ENCODE measurements around the gene ARHGAP24.

Gene ARHGAP24

DNA sequence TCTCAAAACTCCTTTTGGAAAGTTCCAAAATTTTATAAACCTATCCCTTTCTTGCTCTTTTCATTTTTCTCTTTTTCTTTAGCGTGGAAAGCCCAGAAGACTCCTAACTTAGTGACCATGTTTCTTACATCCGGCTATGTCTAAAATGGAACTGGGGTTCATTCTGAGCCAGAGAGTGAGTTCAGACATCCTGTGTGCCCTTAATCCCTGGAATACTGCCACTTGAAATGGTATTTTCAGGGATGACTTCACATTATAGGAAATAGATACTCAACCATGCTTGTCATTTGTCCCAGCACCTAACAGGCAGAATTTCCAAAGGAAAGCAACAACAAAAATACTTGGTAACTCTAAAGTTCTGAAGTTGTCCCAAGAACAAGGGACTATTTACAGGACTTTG, 379.6 kb downstream of the ARHGAP24 start:
- H3K4me2 ChIP-seq (ENCODE audit: low read depth, low read length, poor library complexity, severe bottlenecking), result no peak overlapping the region
- no peaks in the 10 kb centered on the region for H3K27me3 ChIP-seq (ENCODE audit: low read length)
- TF ChIP-seq EZH2phosphoT487 (conservative IDR thresholded peaks at IDR 0.05; ENCODE audit: low read length) (no peak), CTCF (IDR thresholded peaks at IDR 0.05; ENCODE audit: insufficient read depth, low read length, poor library complexity, severe bottlenecking) (no peak)
- H3K9me3 ChIP-seq (ENCODE audit: insufficient read depth, low read length), result no peaks in the 10 kb centered on the region
- no peaks in the 10 kb centered on the region for H3K79me2 ChIP-seq (ENCODE audit: insufficient read depth, low read length)
- no peaks in the 10 kb centered on the region for H3K9me2 ChIP-seq (replicated peaks; ENCODE audit: insufficient read depth, low read length)
- no peak overlapping the region for H3K4me3 ChIP-seq (ENCODE audit: insufficient read depth, low read length, poor library complexity, severe bottlenecking)
- no peaks in the 10 kb centered on the region for H3F3A ChIP-seq (ENCODE audit: insufficient read depth)
- H3K27ac ChIP-seq (ENCODE audit: low read depth, low read length), result no peak overlapping the region
- H4K20me1 ChIP-seq (ENCODE audit: low read depth, low read length), result no peaks in the 10 kb centered on the region
- H3K36me3 ChIP-seq (ENCODE audit: low read length), result no peaks in the 10 kb centered on the region
- no peak overlapping the region for H2AFZ ChIP-seq (ENCODE audit: low read depth, low read length, severe bottlenecking)
- H3K9ac ChIP-seq (ENCODE audit: low read length), result no peak overlapping the region

GRCh38 chr4:85860066-85860740, 385.3 kb downstream of the ARHGAP24 start:
- no peaks in the 10 kb centered on the region for H3K79me2 ChIP-seq (ENCODE audit: insufficient read depth, low read length)
- H3K36me3 ChIP-seq (ENCODE audit: low read length), result no peaks in the 10 kb centered on the region
- no peak overlapping the region for H3K4me2 ChIP-seq (ENCODE audit: low read depth, low read length, poor library complexity, severe bottlenecking)
- H3K9ac ChIP-seq (ENCODE audit: low read length), result no peak overlapping the region
- H3K4me3 ChIP-seq (ENCODE audit: insufficient read depth, low read length, poor library complexity, severe bottlenecking), result no peak overlapping the region
- no peak overlapping the region for H2AFZ ChIP-seq (ENCODE audit: low read depth, low read length, severe bottlenecking)
- H3K9me3 ChIP-seq (ENCODE audit: insufficient read depth, low read length), result no peaks in the 10 kb centered on the region
- H3K27me3 ChIP-seq (ENCODE audit: low read length), result no peaks in the 10 kb centered on the region
- no peak overlapping the region for H3K27ac ChIP-seq (ENCODE audit: low read depth, low read length)
- H4K20me1 ChIP-seq (ENCODE audit: low read depth, low read length), result no peaks in the 10 kb centered on the region
- no peaks in the 10 kb centered on the region for H3F3A ChIP-seq (ENCODE audit: insufficient read depth)
- TF ChIP-seq EZH2phosphoT487 (conservative IDR thresholded peaks at IDR 0.05; ENCODE audit: low read length) (no peak), CTCF (IDR thresholded peaks at IDR 0.05; ENCODE audit: insufficient read depth, low read length, poor library complexity, severe bottlenecking) (no peak)
- H3K9me2 ChIP-seq (replicated peaks; ENCODE audit: insufficient read depth, low read length), result no peaks in the 10 kb centered on the region

DNA sequence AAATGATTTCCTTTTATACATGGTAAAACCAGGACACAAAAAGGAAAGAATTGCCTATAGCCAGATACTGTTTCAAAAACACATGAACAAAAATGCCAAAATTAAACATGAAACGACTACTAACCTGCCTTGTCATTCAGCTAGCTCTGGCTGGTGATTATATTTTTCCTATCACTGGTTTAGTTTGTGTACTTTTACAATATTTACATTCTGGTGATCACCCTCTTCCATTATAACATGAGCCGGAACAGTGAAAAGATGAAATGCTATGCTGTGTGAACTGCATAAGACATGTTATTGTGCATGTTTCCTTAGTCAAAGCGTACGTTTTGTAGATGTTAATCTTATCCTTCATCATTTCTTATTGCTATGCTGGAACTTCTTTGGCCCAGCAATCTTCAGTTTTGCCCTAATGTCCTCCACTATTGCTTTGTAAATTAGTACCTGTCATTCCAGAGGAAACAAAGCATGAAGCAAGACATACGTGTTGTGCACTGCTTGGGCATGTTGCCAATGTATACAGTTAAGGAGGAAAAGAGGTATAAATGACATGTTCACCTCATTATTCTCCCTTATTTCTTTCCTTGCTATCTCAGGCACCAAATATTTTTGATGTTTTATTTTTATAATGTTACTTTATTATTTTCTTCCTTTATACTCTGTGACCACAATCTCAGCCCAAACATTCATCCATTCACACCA, 386.3 kb downstream of the ARHGAP24 start:
- no peaks in the 10 kb centered on the region for H3K79me2 ChIP-seq (ENCODE audit: insufficient read depth, low read length)
- H3K9ac ChIP-seq (ENCODE audit: low read length), result no peak overlapping the region
- no peaks in the 10 kb centered on the region for H3K9me2 ChIP-seq (replicated peaks; ENCODE audit: insufficient read depth, low read length)
- H3K9me3 ChIP-seq (ENCODE audit: insufficient read depth, low read length), result no peaks in the 10 kb centered on the region
- TF ChIP-seq EZH2phosphoT487 (conservative IDR thresholded peaks at IDR 0.05; ENCODE audit: low read length), result no peak
- H3K4me3 ChIP-seq (ENCODE audit: insufficient read depth, low read length, poor library complexity, severe bottlenecking), result no peak overlapping the region
- no peaks in the 10 kb centered on the region for H3K27me3 ChIP-seq (ENCODE audit: low read length)
- H3K27ac ChIP-seq (ENCODE audit: low read depth, low read length), result no peak overlapping the region
- H3K4me2 ChIP-seq (ENCODE audit: low read depth, low read length, poor library complexity, severe bottlenecking), result no peak overlapping the region
- no peaks in the 10 kb centered on the region for H4K20me1 ChIP-seq (ENCODE audit: low read depth, low read length)
- no peak overlapping the region for H2AFZ ChIP-seq (ENCODE audit: low read depth, low read length, severe bottlenecking)
- no peaks in the 10 kb centered on the region for H3F3A ChIP-seq (ENCODE audit: insufficient read depth)
- H3K36me3 ChIP-seq (ENCODE audit: low read length), result no peaks in the 10 kb centered on the region

- Histone ChIP-seq H2AFZ (ENCODE audit: low read depth, low read length, severe bottlenecking) (no peak overlapping the region), H4K20me1 (ENCODE audit: low read depth, low read length) (no peaks in the 10 kb centered on the region), H3K27me3 (ENCODE audit: low read length) (no peaks in the 10 kb centered on the region), H3K4me3 (ENCODE audit: insufficient read depth, low read length, poor library complexity, severe bottlenecking) (no peak overlapping the region), H3K4me2 (ENCODE audit: low read depth, low read length, poor library complexity, severe bottlenecking) (no peak overlapping the region), H3K9ac (ENCODE audit: low read length) (no peak overlapping the region), H3K9me3 (ENCODE audit: insufficient read depth, low read length) (no peaks in the 10 kb centered on the region), H3K79me2 (ENCODE audit: insufficient read depth, low read length) (no peaks in the 10 kb centered on the region), H3K9me2 (replicated peaks; ENCODE audit: insufficient read depth, low read length) (no peaks in the 10 kb centered on the region), H3F3A (ENCODE audit: insufficient read depth) (no peaks in the 10 kb centered on the region), H3K36me3 (ENCODE audit: low read length) (no peaks in the 10 kb centered on the region), H3K27ac (ENCODE audit: low read depth, low read length) (no peak overlapping the region)
- TF ChIP-seq CTCF (IDR thresholded peaks at IDR 0.05; ENCODE audit: insufficient read depth, low read length, poor library complexity, severe bottlenecking) (no peak), EZH2phosphoT487 (conservative IDR thresholded peaks at IDR 0.05; ENCODE audit: low read length) (no peak)
Observed at GRCh38 chr4:85862896-85863295, 387.9 kb downstream of the ARHGAP24 start.
